ENCODE results near the gene MIDN. TPM values are rescaled to one million over a fixed set of nuclear protein-coding genes. Genes with fewer than 3 reads are reported as not detected.
A peak's percentile ranks its signal among the peaks of the same experiment; 100 is the strongest.

Gene MIDN
- total and polyA plus RNA-seq, 5 donors, result 45.6 to 123 (median 60.1) TPM

DNA sequence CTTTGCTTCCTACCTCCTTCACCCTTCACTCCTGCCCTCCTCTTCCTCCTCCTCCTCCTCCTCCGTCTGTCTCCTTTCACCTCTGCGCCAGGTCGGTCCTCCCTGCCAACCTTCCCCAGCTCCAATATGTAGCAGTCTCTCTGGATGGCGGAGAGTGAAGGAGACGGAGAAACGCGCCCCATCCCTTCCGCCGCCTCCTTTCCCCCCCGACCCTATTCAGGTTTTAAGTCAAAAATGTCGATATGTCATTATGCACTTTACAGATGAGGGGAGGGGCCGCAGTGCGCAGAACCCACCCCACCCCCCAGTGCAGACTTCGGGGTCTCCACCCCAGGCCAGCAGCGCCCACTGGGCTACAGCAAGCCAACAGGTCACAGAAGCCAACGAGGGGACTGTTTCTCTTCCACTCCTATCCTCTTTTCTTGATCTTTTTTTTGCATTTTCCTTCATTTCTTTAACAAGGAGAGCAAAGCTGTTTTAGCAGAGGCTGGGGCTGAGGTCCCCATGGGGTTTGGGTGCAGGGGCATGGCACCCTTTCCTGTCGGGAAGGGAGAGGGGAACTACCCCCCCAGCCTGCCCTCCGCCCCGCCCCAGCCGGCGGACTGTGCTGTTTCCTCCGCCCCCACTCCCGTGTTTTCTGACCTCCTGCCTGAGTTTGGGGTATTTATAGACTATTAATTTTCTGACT is 9.2 kb downstream of the MIDN start:
- intact Hi-C loops (cut with DNase I), result no loop called here
- Histone ChIP-seq H3K27me3 (ENCODE audit: control insufficient read depth, insufficient read depth) (no peaks in the 10 kb centered on the region), H3K27ac (ENCODE audit: low read length) (peak overlapping the region; percentile 27), H3K4me1 (ENCODE audit: control insufficient read depth, insufficient read depth, low read length) (peaks cover 20% of the 10 kb centered on the region), H3K4me3 (ENCODE audit: low read length) (no peak overlapping the region), H3K9me3 (ENCODE audit: control insufficient read depth, low read length) (no peaks in the 10 kb centered on the region)
- no peak for DNase-seq
- 57% methylated on average over 23 of the region's 23 CpGs for WGBS
- ATAC-seq, result no peak

GRCh38 chr19:1258163-1258492 is 9.7 kb downstream of the MIDN start:
- peaks cover 20% of the 10 kb centered on the region for H3K4me1 ChIP-seq (ENCODE audit: control insufficient read depth, insufficient read depth, low read length)
- ATAC-seq (no peak), DNase-seq (no peak)
- H3K27me3 ChIP-seq (ENCODE audit: control insufficient read depth, insufficient read depth), result no peaks in the 10 kb centered on the region
- H3K9me3 ChIP-seq (ENCODE audit: control insufficient read depth, low read length), result no peaks in the 10 kb centered on the region
- peak overlapping the region; percentile 27 for H3K27ac ChIP-seq (ENCODE audit: low read length)
- intact Hi-C loops (cut with DNase I), result no loop called here
- WGBS, result 66% methylated on average over 8 of the region's 8 CpGs
- no peak overlapping the region for H3K4me3 ChIP-seq (ENCODE audit: low read length)

- H3K4me1 ChIP-seq (ENCODE audit: control insufficient read depth, insufficient read depth, low read length), result peaks cover 18% of the 10 kb centered on the region
- no peak overlapping the region for H3K4me3 ChIP-seq (ENCODE audit: low read length)
- no peaks in the 10 kb centered on the region for H3K9me3 ChIP-seq (ENCODE audit: control insufficient read depth, low read length)
- intact Hi-C loops (cut with DNase I), result no loop called here
- ATAC-seq, result no peak
- DNase-seq, result peak in 1 of 3 donors; percentile 67
- 33% methylated on average over 15 of the region's 15 CpGs for WGBS
- peak overlapping the region; percentile 89 for H3K27ac ChIP-seq (ENCODE audit: low read length)
- H3K27me3 ChIP-seq (ENCODE audit: control insufficient read depth, insufficient read depth), result no peaks in the 10 kb centered on the region
These were observed 10.4 kb downstream of the MIDN start for GRCh38 chr19:1258707-1259205.

DNA sequence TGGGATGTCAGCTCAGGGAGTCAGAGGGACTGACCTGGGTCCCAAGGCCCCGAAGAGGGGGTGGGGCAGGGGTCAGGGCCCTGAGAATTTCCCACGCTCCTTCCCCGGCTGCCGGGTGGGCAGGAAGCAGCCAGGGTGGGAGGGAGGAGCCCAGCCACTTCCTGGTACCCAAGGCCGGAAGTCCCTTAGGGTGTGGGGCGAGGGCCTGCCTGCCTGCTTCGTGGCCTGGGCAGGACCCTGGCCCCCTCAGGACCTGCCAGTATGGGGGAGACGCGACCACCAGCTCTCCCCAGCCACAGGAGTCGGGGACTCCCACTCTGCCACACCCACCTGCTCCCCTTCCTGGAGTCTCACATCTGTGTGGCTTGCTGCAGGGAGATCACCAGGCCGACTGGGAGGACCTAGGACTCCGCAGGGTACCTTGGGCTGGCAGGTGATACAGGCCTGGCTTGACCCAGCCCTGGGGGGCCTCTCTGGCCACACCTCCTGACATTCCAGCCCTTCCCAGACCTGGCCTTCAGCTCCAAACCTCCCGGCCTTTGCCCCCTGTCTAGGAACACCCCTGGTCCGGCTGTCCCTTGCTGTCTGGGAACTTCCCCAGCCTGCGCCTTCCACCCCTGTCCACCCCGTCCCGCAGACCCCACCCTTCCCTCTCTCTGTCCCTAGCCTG is 11.0 kb downstream of the MIDN start:
- ATAC-seq, result peak; percentile 50 to 51

DNA sequence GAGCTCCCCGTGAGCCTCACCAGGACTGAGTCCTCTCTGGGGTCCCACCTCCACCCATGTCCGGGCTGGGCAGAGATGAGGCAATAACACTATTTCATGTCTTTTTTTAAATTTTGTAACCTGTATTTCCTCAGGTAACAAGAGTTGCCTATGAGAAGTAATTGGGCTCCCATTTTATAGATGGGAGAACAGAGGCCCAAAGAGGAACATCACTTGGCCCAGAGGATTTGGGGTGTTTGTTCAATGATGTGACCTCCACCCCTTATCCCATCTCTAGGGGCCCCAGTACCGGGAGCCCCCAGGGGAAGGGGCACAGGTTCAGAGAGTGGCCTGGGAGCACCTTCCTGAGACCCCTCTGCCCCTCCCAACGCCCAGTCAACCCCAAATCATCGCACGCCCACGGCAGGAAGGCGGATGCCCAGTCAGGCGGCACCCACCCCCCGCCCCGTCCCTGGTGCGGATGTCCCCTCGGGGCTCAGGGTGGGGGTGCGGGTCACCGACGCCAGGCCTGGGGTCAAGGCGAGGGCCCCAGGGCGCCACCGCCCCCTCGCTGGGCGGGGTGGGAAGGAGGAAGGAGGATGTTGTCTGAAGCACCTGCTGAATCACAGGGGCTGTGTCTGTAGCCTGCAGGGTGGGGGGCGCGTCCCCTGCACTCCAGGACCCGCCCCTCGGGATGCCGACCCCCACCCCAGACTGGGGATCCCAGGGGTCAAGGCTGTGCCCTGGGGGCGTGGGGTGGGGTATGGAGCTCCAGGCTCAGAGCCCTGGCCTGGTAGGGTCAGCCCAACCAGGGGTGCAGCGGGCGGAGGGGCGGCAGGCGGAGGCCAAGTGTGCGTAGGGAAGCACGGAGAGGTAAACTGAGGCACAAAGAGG is 11.7 kb downstream of the MIDN start:
- H3K4me1 ChIP-seq (ENCODE audit: control insufficient read depth, insufficient read depth, low read length), result peaks cover 10% of the 10 kb centered on the region
- ATAC-seq, result peak; percentile 0 to 10

More for the DNA sequence above, 11.0 kb downstream of the MIDN start:
- intact Hi-C loops (cut with DNase I), result no loop called here
- Histone ChIP-seq H3K4me3 (ENCODE audit: low read length) (no peak overlapping the region), H3K9me3 (ENCODE audit: control insufficient read depth, low read length) (no peaks in the 10 kb centered on the region), H3K27ac (ENCODE audit: low read length) (peak overlapping the region; percentile 89), H3K27me3 (ENCODE audit: control insufficient read depth, insufficient read depth) (no peaks in the 10 kb centered on the region), H3K4me1 (ENCODE audit: control insufficient read depth, insufficient read depth, low read length) (peaks cover 13% of the 10 kb centered on the region)
- DNase-seq, result peak; percentile 88 to 94 (median 92)
- 17% methylated on average over 17 of the region's 17 CpGs for WGBS

DNA sequence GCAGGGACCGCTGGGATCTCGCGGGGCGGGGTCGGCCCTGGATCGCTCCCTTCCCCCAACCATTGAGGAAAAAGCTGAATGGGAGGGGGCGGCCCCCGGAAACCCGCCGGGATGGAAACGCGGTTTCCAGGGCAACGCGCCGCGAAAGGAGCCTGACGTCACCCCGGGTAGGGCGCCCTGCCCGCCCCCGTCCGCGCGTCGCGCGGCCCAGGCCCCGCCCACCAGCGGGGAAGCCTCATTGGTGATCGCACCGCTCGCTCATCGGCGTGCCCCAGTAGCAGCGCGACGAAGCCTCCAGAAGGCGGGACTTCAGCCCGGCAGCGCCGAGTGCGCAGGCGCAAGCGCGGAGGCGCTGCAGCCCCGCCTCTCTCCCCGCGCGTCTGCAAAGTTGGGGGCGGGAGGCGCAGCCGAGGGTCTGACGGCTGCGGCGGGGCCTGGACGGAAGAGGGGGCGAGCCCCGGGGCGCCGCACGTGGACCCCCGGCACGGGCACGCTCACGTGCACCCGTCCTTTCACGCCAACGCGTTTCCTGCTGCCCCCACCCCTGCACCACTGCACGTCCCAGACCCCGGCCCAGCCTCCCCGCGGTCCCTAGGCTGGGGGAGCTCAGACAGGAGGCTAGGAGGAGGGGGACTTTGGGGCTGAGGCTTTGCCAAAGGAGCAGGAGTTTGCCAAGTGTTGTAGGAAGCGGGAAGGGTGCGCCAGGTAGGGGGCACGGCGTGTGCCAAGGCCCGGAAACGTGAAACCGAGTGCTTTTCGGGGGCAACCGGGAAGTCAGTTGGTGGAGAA is 12.6 kb downstream of the MIDN start:
- intact Hi-C loops (cut with DNase I), result no loop called here
- peak overlapping the region; percentile 89 for H3K27ac ChIP-seq (ENCODE audit: low read length)
- peak; percentile 80 to 84 for ATAC-seq
- peak; percentile 97 to 99 (median 98) for DNase-seq
- H3K27me3 ChIP-seq (ENCODE audit: control insufficient read depth, insufficient read depth), result no peaks in the 10 kb centered on the region
- H3K9me3 ChIP-seq (ENCODE audit: control insufficient read depth, low read length), result no peaks in the 10 kb centered on the region
- peak overlapping the region; percentile 64 for H3K4me3 ChIP-seq (ENCODE audit: low read length)
- peaks cover 8% of the 10 kb centered on the region for H3K4me1 ChIP-seq (ENCODE audit: control insufficient read depth, insufficient read depth, low read length)
- under 1% methylated on average over 83 of the region's 83 CpGs for WGBS

More for the DNA sequence above, 11.7 kb downstream of the MIDN start:
- Histone ChIP-seq H3K27me3 (ENCODE audit: control insufficient read depth, insufficient read depth) (no peaks in the 10 kb centered on the region), H3K27ac (ENCODE audit: low read length) (peak overlapping the region; percentile 89), H3K9me3 (ENCODE audit: control insufficient read depth, low read length) (no peaks in the 10 kb centered on the region), H3K4me3 (ENCODE audit: low read length) (no peak overlapping the region)
- DNase-seq, result no peak
- intact Hi-C loops (cut with DNase I), result no loop called here
- WGBS, result 18% methylated on average over 33 of the region's 33 CpGs

DNA sequence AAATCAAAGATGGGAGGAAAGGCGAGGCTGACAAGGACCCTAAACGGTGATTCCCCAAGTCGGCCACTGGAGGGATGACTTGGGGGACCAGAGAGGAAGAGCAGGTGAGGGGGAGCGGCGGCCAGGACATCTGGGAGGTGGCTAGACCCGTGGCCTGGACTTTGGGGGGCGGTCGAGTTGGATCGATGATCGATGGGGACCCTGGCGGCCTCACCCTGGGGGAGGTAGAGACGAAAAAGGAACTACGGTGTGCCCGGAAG is 13.1 kb downstream of the MIDN start:
- intact Hi-C loops (cut with DNase I), result no loop called here
- Histone ChIP-seq H3K4me1 (ENCODE audit: control insufficient read depth, insufficient read depth, low read length) (peaks cover 10% of the 10 kb centered on the region), H3K27ac (ENCODE audit: low read length) (peak overlapping the region; percentile 84), H3K9me3 (ENCODE audit: control insufficient read depth, low read length) (no peaks in the 10 kb centered on the region), H3K27me3 (ENCODE audit: control insufficient read depth, insufficient read depth) (no peaks in the 10 kb centered on the region), H3K4me3 (ENCODE audit: low read length) (peak overlapping the region; percentile 64)
- DNase-seq (peak; percentile 32 to 76 (median 71)), ATAC-seq (no peak)
- 21% methylated on average over 14 of the region's 14 CpGs for WGBS

GRCh38 chr19:1261798-1262622 is 13.6 kb downstream of the MIDN start:
- H3K4me1 ChIP-seq (ENCODE audit: control insufficient read depth, insufficient read depth, low read length), result peaks cover 10% of the 10 kb centered on the region
- intact Hi-C loops (cut with DNase I), result no loop called here
- H3K27me3 ChIP-seq (ENCODE audit: control insufficient read depth, insufficient read depth), result no peaks in the 10 kb centered on the region
- DNase-seq (peak; percentile 66 to 83 (median 81)), ATAC-seq (no peak)
- H3K4me3 ChIP-seq (ENCODE audit: low read length), result no peak overlapping the region
- no peaks in the 10 kb centered on the region for H3K9me3 ChIP-seq (ENCODE audit: control insufficient read depth, low read length)
- WGBS, result 34% methylated on average over 28 of the region's 28 CpGs
- H3K27ac ChIP-seq (ENCODE audit: low read length), result peak overlapping the region; percentile 84

- no peaks in the 10 kb centered on the region for H3K9me3 ChIP-seq (ENCODE audit: control insufficient read depth, low read length)
- ATAC-seq (no peak), DNase-seq (no peak)
- H3K27me3 ChIP-seq (ENCODE audit: control insufficient read depth, insufficient read depth), result no peaks in the 10 kb centered on the region
- H3K4me3 ChIP-seq (ENCODE audit: low read length), result no peak overlapping the region
- 64% methylated on average over 21 of the region's 21 CpGs for WGBS
- intact Hi-C loops (cut with DNase I), result no loop called here
- H3K4me1 ChIP-seq (ENCODE audit: control insufficient read depth, insufficient read depth, low read length), result peaks cover 10% of the 10 kb centered on the region
- H3K27ac ChIP-seq (ENCODE audit: low read length), result peak overlapping the region; percentile 84
These were observed 14.3 kb downstream of the MIDN start for GRCh38 chr19:1262623-1263123.

- Histone ChIP-seq H3K27ac (ENCODE audit: low read length) (no peak overlapping the region), H3K9me3 (ENCODE audit: control insufficient read depth, low read length) (no peaks in the 10 kb centered on the region), H3K27me3 (ENCODE audit: control insufficient read depth, insufficient read depth) (no peaks in the 10 kb centered on the region), H3K4me1 (ENCODE audit: control insufficient read depth, insufficient read depth, low read length) (peaks cover 10% of the 10 kb centered on the region), H3K4me3 (ENCODE audit: low read length) (no peak overlapping the region)
- 77% methylated on average over 5 of the region's 5 CpGs for WGBS
- intact Hi-C loops (cut with DNase I), result no loop called here
- ATAC-seq, result no peak
- no peak for DNase-seq
These were observed 14.8 kb downstream of the MIDN start for GRCh38 chr19:1263188-1263587.
